Measurements from ENCODE around the gene JMY.
"Not testable (repeated sequence)": the region's sequence is repeated elsewhere in the genome, so short reads cannot be mapped to it uniquely, and the experiment has no call there.

JMY gene

DNA sequence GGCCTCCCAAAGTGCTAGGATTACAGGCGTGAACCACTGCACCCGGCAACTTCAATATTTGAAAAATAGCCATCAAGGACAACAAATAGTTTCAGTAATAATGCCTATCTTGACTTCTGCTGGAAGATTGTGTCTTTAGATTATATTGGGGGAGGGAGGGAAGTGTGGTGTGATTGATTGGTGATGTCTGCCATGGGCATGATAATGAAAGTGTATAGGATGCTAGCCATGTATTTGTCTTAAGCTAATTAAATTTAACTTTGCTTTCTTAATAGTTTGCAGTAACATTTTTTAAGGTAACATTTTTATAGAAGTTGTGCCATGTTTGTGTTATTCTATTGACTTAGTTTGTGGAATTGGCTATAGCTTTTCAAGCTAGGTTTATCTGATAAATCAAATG is 4.6 kb downstream of the JMY start:
- Histone ChIP-seq H3K36me3 (replicated peaks) (no peaks in the 10 kb centered on the region), H3K4me3 (ENCODE audit: low read depth, low read length) (no peak overlapping the region), H3K27ac (no peak overlapping the region), H3K27me3 (replicated peaks) (no peaks in the 10 kb centered on the region)
- TF ChIP-seq, protein P1, sequence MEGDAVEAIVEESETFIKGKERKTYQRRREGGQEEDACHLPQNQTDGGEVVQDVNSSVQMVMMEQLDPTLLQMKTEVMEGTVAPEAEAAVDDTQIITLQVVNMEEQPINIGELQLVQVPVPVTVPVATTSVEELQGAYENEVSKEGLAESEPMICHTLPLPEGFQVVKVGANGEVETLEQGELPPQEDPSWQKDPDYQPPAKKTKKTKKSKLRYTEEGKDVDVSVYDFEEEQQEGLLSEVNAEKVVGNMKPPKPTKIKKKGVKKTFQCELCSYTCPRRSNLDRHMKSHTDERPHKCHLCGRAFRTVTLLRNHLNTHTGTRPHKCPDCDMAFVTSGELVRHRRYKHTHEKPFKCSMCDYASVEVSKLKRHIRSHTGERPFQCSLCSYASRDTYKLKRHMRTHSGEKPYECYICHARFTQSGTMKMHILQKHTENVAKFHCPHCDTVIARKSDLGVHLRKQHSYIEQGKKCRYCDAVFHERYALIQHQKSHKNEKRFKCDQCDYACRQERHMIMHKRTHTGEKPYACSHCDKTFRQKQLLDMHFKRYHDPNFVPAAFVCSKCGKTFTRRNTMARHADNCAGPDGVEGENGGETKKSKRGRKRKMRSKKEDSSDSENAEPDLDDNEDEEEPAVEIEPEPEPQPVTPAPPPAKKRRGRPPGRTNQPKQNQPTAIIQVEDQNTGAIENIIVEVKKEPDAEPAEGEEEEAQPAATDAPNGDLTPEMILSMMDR (IDR thresholded peaks at IDR 0.05; ENCODE audit: low read depth, low read length, missing control alignments): no peak
- in situ Hi-C loops (cut with HindIII; ENCODE audit: low pct_ligation_motif_present, low sequenced_read_pairs): no loop called here
- no peak for DNase-seq

- no peaks in the 10 kb centered on the region for H3K36me3 ChIP-seq (replicated peaks)
- no peak for DNase-seq
- no peaks in the 10 kb centered on the region for H3K27me3 ChIP-seq (replicated peaks)
- no peak overlapping the region for H3K4me3 ChIP-seq (ENCODE audit: low read depth, low read length)
- TF ChIP-seq, protein P1 (IDR thresholded peaks at IDR 0.05; ENCODE audit: low read depth, low read length, missing control alignments): no peak
- in situ Hi-C loops (cut with HindIII; ENCODE audit: low pct_ligation_motif_present, low sequenced_read_pairs): no loop called here
- H3K27ac ChIP-seq: no peak overlapping the region
These were observed 5.6 kb downstream of the JMY start for GRCh38 chr5:79241535-79241979.

GRCh38 chr5:79242242-79243039 is 6.5 kb downstream of the JMY start:
- no peak overlapping the region for H3K4me3 ChIP-seq (ENCODE audit: low read depth, low read length)
- in situ Hi-C loops (cut with HindIII; ENCODE audit: low pct_ligation_motif_present, low sequenced_read_pairs): no loop called here
- H3K27ac ChIP-seq: no peak overlapping the region
- TF ChIP-seq, protein P1 (IDR thresholded peaks at IDR 0.05; ENCODE audit: low read depth, low read length, missing control alignments): no peak
- no peaks in the 10 kb centered on the region for H3K27me3 ChIP-seq (replicated peaks)
- DNase-seq: no peak
- no peaks in the 10 kb centered on the region for H3K36me3 ChIP-seq (replicated peaks)

DNA sequence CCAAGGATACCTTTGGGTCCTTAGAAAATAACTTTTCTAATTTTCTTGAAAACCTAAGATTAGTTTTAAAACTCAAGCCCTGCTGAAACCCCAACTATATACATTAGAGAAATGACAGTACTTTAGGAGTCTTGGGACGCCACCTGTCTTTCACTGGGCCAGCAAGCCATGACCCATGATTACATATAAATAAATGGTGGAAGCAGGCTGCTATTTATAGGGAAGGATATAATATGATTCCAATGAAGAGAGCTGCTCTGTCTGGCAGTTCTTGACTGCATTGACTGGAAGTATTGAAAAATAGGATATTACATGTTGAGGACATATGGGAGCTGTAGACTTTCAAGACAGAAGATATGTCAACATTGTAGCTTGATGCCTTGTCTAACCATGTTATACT is 7.3 kb downstream of the JMY start:
- Histone ChIP-seq H3K27ac (no peak overlapping the region), H3K36me3 (replicated peaks) (no peaks in the 10 kb centered on the region), H3K27me3 (replicated peaks) (no peaks in the 10 kb centered on the region), H3K4me3 (ENCODE audit: low read depth, low read length) (no peak overlapping the region)
- no peak for DNase-seq
- in situ Hi-C loops (cut with HindIII; ENCODE audit: low pct_ligation_motif_present, low sequenced_read_pairs): no loop called here
- TF ChIP-seq, protein P1 (IDR thresholded peaks at IDR 0.05; ENCODE audit: low read depth, low read length, missing control alignments): no peak

DNA sequence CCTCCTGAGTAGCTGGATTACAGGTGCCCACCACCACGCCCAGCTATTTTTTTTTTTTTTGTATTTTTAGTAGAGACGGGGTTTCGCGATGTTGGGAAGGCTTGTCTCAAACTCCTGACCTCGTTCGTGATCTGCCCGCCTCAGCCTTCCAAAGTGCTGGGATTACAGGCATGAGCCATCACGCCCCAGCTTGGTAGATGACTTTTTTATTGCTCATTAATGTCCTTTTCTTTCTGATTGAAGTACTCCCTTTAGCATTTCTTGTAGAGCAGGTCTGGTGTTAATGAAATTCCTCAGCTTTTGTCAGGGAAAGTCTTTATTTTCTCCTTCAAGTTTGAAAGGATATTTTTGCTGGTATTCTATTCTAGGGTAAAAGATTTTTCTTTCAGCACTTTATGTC is 18.1 kb downstream of the JMY start:
- H3K4me3 ChIP-seq (ENCODE audit: low read depth, low read length); H3K27me3 ChIP-seq (replicated peaks); H3K27ac ChIP-seq; DNase-seq; H3K36me3 ChIP-seq (replicated peaks); in situ Hi-C loops (cut with HindIII; ENCODE audit: low pct_ligation_motif_present, low sequenced_read_pairs): not testable (repeated sequence)

DNA sequence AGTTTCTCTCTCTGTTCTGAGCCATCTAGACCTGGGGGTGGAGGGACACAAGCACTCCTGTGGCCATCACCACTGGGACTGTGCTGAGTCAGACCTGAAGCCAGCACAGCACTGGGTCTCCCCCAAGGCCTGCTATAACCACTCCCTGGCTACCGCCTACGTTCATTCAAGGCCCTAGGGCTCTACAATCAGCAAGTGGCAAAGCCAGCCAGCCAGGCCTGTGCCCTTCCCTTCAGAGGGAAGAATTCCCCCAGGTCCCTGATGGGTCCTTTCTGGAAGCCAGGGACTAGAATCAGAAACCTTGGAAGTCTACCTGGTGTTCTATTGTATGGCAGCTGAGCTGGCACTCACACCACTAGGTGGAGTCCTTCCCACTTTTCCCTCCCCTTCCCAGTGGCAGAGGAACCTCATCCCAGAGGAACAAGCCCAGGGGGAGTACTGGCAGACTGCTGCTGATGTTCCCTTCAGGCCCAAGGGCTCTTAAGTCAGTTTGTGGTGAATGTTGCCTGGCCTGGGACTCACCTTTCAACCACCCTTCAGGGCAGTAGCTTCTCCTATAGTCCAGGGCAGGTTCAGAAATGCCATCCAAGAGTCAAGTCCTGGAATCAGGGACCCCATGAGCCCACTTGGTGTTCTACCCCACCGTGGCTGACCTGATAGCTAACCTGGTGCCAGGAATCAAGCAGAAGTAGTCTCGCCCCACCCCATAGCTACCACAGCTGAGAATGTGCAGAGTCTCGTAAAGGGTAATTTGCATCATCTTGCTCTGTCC is 20.0 kb downstream of the JMY start:
- Histone ChIP-seq H3K36me3 (replicated peaks) (no peaks in the 10 kb centered on the region), H3K27ac (no peak overlapping the region), H3K4me3 (ENCODE audit: low read depth, low read length) (no peak overlapping the region), H3K27me3 (replicated peaks) (no peaks in the 10 kb centered on the region)
- TF ChIP-seq, protein P1 (IDR thresholded peaks at IDR 0.05; ENCODE audit: low read depth, low read length, missing control alignments): peak; percentile 90
- in situ Hi-C loops (cut with HindIII; ENCODE audit: low pct_ligation_motif_present, low sequenced_read_pairs): no loop called here
- DNase-seq: peak; percentile 19

Measured in brain microvascular endothelial cell (primary cell).